Stimulated activated CD4-positive, alpha-beta T cell treated with anti-CD3 and anti-CD28 coated beads, Interleukin-1b, Interleukin-23, amount 100 ng/mL, for 1 hour (primary cell): Measurements from ENCODE around the gene RAB44.

Experiments
- DNase-seq, 2 donors: peaks; one replicate each; pipeline ENCODE4 v3.0.0-alpha.2; 2020; ENCODE audit warnings: low read depth in 2 of 2

RAB44 gene

DNA sequence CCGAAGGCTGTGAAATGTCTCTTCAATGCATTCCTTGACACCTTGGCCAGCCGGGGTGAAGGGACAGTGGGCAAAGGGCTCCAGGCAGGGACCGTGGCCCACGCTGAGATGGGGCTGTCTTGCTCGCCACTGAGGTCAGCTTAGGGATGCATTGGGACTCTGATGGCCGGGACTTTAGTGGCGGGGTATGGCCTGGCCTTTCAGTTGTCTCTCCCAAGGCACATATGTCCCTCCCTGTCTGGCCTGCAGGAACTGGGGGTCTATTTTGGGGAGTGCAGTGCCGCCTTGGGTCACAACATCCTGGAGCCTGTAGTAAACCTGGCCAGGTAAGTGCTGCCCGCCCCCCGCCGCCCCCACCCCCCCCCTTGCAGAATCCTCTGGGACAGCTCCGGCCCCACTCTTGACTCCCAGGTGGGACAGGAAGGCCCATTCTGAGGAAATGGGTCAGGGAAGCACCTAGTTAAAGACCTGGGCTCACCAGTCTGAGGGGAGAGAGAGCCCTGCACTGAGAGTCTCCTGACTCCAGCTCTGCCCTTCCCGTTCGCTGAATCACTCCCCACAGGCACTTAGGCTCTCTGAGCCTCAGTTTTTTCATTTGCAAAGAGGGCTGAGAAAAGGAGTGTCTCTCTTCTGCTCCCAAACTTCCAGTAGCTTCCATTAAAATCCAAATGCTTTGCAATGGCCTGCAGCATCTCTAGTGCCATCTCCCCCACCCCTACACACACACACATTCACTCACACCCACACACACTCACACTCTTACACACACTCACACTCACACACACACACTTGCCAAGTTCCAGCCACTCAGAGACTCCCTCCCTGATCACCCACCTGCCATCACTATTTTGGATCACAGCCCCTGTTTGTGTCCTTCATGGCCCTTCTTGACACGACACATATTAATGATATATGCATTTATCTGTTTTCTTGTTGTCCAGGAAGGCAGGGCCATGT is 33.1 kb downstream of the RAB44 start:
- no peak for DNase-seq

DNA sequence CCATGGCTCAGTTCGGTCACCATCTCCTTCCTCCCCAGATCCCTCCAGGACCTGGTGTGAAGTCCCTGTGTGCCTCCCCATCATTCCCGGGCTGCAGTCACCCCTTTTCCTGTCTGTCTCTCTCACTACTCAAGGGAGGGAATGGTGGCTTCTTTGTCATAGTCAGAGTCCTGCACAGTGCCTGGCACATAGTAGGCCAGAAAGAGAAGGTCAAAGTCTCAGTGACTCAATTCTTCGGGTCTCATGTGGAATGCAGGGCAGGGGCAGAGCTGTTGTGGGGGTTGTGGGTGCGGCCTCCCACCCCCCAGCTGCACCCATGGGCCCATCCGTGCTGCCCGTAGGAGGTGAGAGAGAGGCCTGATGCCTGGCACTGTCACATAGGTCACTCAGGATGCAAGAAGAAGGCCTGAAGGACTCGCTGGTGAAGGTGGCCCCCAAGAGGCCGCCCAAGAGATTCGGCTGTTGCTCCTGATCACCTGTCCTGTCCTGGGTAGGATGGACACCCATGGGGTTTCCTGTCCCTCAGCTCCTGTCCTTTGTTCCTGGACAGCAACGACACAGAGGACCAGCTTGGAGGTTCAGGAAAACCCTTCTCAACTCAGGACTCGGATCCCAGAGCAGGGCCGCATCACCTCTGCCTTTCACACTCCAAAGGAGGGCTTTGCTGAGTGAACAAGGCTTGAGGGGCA is 34.1 kb downstream of the RAB44 start:
- DNase-seq: no peak

DNA sequence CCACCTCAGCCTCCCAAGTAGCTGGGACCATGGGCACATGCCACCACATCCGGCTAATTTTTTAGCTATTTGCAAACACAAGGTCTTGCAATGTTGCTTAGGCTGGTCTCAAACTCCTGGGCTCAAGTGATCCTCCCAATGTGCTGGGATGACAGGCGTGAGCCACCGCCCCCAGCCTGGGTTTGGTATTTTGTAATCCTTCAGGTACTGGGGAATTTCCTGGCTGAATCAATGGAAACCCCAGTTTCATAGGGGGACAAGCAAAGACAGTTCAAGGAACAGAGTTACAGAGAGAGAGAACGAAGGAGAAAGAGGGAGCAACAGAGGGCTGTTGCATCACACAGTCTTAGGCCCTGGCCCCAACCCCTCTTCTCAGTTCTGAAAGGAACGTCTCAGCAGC is 35.7 kb downstream of the RAB44 start:
- no peak for DNase-seq

DNA sequence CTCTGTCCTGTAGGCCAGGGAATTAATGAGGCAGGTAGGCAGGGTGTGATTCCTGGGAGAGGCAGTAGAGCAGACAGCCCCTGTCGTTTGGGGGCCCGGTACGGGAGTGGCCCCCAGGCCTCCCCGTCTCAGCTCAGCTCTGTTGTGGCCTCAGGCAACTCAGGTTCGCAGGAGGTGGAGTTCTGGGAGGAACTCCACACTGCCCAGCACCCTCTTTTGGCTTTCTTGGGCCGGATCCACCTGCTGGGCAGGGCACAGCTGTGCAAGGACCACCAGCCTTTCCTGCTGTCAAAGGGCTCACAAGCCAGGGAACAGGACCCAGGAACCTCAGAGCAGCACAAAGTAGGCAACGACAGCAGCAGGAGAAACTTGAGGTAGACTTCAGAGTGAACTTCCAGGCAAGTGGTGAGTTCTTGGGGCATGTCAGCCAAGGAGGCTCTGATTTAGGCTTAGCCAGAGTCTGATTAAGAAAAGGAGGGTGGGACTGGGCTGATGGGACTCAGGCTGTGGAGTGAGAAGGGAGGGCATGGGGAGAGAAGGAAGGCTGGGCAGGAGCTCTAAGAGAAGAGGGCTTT is 36.9 kb downstream of the RAB44 start:
- no peak for DNase-seq

DNA sequence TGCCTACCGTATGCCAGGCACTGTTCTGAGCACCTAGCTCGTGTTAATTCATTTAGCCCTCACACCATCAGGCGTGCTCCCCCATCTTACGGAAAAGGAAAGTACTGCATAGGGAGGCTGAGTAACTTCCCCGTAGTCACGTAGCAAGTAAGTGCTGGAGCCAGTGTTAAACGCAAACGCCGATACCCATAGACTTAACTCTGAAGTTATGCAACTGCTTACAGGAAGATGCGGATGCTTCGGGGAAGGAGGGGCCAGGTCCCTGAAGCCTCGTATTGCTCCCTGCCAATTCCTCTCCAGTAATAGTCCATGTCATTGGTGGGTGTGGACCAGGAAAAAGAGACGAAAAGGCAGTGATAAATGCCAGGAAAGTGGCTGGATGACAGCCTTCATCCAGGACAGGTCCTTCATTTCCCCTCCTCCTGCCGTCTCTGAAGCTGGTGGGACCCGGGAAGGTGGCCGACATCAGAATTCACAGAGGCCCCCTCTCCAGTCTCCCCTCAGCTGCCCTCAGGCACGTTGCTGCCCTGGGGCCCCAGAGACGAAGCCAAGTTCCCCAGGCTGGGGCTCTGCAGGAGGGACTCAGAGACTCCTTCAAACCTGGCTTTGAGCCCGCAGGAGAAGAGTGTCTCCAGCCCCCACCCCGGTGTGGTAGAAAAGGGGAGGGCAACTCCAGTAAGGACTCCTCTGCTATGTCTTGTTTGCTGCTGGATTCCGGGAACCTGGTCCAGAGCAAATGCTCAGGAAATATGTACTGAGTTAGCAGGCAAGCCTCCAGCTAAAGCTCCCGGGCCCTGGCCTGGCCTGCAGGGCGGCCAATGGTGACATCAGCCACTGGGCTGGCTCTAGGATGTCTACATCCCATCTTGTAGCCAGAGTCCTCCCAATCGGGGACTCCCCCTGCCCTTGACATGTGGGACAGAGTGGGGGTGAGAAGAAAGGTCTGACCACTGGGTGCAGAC is 37.8 kb downstream of the RAB44 start:
- DNase-seq: no peak

DNA sequence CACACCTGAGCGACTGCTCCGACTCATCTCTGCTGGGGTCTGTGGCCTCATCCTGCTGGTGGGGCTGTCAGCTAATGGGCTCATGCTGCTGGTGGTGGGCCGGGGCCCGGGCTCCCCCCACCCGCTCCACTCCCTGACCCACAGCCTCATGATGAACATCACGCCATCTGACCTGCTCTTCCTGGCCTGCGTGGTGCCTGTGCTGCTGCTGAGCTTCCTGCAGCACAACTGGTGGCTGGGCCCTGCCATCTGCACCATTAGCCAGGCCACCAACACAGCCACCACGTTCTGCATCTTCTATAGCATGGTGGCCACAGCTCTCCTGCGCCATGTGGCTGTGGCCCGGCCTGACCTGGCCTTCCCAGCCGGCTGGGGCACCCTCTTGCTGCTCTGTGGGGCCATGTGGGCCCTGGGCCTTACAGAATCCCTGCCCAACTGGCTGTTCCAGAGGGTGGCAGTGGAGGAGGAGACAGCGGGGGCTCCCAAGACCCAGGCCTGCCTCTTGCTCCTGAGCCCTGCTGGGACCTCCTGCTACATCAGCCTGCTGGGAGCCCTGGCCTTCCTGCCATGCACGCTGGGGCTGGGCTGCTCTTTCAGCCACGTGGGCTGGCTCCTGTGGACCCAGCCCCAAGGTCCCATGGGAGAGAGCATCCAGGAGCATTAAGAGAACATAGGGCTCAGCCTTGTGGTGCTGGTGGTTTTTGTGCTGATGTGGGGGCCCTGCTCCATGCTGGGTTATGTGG is 39.6 kb downstream of the RAB44 start:
- no peak for DNase-seq

DNA sequence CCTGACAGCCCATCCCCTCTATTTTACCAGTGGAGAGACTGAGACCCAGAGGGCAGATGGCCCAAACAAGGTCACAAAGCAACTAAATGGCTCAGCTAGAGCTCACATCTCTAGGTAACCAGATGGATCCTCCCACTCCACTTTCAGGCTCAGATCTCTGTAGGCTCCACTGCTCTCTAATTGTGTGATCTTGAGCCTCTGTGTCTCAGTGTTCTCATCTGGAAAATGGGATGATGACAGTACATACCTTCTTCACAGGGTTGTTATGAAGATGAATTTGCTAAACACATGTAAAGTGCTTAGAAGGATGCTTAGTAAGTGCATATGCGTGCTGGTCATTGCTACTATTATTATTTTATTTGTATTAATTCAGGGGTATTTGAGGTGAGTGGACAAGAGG is 40.5 kb downstream of the RAB44 start:
- DNase-seq: no peak

DNA sequence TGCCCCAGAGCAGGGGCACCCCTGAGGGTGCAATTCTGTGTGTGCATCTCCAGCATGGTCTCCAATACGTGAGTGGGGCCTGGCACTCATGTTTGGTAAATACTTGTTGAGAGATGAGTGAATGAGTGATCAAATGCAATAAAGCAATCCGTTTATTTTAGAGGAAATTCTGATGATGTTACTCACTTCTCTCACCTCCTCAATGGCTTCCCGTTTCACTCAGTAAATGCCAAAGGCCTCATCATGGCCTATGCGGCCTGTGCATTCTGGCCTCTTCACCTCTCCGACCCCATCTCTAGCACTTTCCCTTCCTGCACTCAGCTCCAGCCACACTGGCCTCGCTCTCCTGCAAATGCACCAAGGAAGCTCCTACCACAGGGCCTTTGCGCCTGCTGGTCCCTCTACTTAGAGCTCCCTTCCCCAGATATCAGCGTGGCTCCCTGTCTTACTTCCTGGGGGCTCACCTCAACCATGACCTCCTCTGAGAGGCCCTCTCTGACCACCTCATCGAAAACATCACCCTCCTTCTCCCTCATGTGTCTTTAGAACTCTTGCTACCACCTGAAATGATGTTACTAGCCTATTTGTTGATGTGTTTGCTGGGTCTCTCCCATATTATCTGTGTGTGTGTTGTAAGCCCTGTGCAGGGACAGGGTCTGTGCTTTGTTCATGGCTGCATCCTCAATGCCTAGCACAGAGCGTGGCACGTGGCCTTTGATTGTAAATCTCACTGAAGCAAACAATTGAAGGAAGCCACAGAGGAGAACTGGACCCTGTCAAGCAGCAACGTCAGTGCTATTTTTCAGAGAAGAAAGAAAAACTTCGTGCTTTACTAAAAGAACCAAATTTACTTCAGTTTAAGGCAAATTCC is 42.6 kb downstream of the RAB44 start:
- no peak for DNase-seq

DNA sequence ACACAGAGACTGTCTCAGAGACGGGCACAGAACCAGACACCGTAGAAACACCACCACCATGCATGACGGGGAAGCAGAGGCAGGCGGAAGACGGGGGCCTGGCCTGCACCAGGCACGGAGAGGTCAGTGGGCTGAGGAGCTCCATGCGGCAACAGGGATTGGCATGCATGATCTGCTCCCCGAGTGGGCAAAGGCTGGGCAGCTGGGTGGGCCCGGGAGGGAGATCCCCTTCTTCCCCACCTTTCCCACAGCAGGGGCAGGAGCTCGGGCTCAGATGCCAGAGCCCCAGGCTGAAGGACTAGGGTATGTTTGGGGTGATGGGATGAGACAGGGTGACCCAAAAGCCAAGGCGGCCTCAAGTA is 43.2 kb downstream of the RAB44 start:
- no peak for DNase-seq

DNA sequence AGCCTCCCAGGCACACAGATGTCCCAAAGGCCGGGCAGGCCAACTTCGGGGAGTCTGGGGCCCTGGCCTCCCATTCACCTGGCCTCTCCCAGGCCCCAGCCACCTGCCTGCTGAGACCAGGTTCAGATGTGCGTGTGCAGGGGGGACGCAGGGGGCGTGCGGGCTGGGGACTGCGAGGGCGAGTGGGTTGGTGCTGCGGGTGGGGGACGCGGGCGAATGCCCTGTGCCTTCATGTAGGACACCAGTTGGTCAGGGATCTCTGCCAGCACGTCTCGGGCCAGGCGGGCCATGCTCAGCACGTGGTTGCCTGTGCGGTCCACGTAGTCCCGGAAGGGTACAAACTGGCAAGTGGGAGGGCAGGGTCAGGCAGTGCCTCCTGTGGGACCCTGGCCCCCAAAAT is 44.5 kb downstream of the RAB44 start:
- DNase-seq: no peak

DNA sequence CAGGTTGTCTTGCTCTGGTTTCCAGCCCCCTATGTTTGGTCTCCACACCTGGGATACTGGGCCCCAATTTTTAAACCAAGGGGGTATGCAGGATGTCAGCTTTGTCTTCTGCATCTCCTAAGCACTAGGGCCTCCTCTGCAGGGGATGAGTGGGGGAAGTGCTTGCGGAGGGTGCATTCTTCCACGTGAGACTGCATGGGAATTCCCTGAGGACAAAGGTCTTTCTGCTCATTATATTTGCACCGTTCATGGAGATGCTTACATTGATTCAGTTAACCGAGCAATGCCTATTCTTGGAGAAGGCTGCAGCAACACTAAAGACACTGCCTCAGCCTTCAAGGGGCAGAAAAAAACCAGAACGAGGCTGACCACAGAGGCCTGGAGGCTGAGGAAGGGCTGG is 45.4 kb downstream of the RAB44 start:
- no peak for DNase-seq

DNA sequence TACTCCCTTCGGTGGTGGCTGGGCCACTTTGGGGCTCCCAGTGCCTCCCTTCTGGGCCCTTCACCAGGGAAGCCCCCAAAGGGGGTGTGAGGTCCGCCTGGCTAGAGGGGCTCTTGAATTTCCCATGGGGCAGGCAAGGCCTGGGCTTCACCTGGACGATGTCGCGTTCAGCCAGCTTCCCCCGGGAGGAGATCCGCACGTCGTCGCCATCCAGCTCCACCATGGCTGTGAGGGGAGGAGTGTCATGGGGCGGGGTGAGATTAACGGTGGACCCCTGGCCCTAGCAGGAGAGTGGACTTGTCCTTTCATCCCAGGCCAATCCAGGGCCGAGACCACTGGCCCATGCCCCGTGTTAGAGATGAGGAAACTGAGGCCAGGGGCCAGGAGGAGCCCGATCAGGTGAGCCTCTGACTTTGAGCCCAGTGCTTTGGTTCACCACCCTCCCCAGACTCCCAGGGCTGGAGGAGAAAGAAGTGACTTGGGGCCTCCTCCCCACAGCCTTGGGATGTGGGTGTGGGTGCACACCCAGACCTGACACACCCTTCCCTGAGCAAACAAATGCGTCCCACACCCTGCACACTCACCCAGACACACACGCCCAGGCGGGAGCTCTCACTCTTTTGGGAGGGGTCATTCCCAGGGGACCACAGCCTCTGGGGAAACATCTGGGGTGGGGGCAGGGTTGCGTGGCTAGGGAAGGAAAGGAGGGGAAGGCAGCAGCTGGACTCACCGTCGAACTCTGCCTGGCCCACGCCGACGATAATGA is 46.1 kb downstream of the RAB44 start:
- DNase-seq: no peak

DNA sequence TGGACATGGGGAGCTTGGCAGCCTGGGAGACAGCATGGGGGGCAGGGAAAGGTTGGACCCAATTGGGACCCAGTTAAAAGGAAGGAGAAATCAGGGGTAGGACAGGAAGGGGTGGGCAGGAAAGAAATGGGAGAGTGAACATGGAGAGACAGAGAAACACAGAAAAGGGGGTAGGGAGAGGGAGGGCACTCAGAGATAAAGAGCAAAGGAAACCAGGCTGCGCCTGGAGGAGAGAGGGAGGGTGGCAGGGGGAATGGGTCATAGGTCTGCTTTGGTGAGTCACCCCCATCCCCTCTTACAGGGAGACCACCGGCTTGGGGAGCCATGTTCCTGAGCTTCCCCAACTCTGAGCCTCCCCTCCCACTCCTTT is 46.7 kb downstream of the RAB44 start:
- DNase-seq: no peak

DNA sequence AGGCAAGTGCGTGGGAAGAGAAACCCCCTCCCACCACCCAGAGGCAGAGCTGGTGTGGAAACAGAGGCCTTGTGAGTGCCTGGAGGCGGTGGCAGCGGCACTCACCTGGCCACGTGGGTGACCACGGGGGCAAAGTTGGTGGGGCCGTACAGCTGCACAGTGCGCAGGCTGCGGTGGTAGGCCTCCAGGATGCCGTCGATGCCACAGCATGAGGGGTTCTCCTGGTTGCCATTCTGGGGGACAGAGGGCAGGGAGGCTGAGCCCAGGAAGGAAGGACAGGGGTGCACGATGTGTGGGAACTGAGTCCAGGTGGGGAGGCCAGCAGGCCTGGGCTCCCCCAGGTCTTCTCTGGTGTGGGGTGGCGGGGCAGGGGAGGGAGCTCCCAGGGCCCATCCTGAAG is 47.7 kb downstream of the RAB44 start:
- DNase-seq: no peak

DNA sequence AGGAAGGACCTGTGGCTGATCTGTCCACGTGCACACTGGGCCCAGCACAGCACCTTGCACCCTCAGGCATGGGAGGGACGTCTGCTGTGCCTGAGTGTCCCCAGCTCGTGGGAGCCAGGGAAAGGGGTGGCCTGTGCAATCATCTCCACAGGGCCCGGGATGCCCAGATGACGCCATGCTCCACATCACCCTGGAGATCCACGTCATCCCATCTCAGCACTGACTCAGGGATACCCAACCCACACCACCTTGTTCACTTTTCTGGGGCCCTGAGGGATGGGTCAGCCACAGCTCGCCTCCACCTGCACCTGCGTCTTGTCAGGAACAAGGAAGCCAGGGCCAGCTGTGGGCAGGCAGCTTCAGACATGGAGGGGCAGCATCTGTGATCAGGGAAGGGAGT is 48.2 kb downstream of the RAB44 start:
- no peak for DNase-seq

DNA sequence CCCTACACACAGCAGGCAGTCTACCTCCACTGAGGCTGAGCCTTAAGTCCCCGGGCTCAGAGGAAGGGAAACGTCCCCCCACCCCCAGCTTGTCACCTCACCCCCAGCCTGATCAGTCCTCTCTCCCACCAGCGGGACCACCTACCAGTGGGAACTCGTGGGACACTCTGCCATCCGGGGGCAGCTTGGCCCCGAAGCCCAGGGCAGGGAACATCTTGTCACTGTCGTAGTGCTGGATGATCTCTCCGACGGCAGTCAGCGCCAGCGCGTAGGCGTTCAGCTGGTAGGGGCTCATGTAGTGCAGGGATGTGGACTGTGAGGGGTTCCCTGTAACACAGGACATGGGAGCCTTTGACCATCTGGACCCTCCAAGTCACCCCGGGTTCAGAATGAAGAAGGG is 48.6 kb downstream of the RAB44 start:
- DNase-seq: no peak

DNA sequence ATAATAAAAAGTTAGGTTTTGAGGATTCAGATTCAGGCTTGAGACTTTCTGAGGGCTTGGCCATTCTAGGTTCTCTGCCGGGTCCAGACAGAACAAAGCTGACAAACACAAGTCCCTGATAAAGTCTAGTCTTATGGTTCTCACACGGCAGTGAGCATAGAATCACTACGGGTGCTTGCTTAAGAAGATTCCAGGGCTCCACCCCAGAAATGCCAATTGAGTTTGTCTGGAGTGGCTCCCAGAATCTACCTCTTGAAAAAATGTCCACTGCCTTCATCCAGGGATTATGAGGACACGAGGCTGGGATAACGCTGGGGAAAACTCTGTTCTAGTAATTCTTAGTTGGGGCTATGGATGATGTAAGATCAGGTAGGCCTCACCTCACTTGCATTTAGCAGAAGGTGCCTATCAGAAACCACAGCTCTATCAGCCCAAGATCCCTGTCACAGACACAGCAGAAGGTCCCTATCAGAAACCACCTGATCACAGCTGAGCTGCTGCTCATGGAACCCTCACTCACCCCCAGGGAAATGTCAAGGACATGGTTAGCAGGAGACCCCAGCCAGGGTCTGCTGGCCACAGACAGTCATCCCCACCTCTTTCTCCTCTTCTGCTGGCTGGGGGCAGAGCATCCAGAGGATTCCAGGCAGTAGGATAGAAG is 52.3 kb downstream of the RAB44 start:
- no peak for DNase-seq

DNA sequence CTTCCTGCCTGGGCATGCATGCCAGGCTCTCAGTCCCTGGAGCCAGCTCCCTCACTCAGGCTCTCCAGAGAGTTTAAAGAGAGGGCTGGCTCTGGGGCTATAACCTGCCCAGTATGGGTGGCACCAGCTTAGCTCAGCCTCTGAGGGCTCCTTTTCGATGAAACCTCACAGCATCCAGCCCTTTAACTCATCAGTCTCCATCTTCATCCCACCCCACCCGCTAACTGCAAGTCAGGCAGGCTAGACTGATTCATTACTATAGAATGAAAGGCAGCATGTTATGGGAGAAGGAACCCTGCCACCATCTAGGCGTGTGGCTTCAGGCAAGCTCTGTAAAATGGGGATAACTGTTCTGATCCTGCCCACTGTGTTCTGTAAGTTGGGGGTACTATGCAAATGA is 53.5 kb downstream of the RAB44 start:
- no peak for DNase-seq

DNA sequence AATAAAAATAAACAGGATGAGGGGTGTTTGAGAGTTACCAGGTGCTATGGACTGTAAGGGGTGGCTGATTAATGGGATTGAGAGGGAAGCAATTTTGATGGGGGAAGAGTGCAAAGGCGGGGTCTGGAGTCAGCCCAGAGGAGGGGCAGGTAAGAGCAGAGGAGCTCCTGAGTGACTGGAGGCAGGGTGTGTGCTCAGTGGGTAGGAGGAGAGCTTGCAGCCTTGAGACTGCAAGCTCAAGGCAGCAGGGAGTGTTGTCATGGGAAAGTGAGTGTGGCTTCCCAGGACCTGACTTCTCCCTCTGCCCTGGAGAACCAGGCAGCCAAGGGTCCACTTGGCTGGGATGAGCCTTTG is 54.2 kb downstream of the RAB44 start:
- DNase-seq: no peak
